PFSK-1 (cell line): Measurements from ENCODE around the gene PIK3CB.

ENCODE experiments used
- FOXP2 ChIP-seq: optimal IDR thresholded peaks from 2 replicates; pipeline ENCODE3; 2011; ENCODE audit warnings: borderline replicate concordance, control low read depth, inconsistent platforms; ENCODE audit not compliant: insufficient read depth; ENCODE audit errors: extremely low read length, extremely low read depth
- POLR2AphosphoS5 ChIP-seq: IDR thresholded peaks from 2 replicates; pipeline ENCODE4 v1.6.1; 2012; ENCODE audit warnings: low read depth, mild to moderate bottlenecking, control low read depth, low read length, moderate library complexity
- SIN3A ChIP-seq: IDR thresholded peaks from 2 replicates; pipeline ENCODE4 v1.6.1; 2012; ENCODE audit warnings: mild to moderate bottlenecking, low read length, moderate library complexity, borderline replicate concordance; ENCODE audit not compliant: insufficient read depth
- TAF1 ChIP-seq: IDR thresholded peaks from 2 replicates; pipeline ENCODE4 v1.6.1; 2012; ENCODE audit warnings: low read length, control low read depth, borderline replicate concordance; ENCODE audit not compliant: insufficient read depth
- TF ChIP-seq, protein P1 (sequence below), 2 experiments: IDR thresholded peaks; 2 replicates each; pipeline versions ENCODE4 v1.6.1 to v1.8.0; 2011 to 2012; ENCODE audit warnings: low read depth in 2 of 2, low read length in 2 of 2, control low read depth in 1 of 2, inconsistent platforms in 1 of 2, mild to moderate bottlenecking in 1 of 2, moderate library complexity in 1 of 2; ENCODE audit not compliant: insufficient read depth in 1 of 2

Gene PIK3CB

GRCh38 chr3:138809500-138810256 lies 25.1 kb downstream of the PIK3CB start:
- no peak for TF ChIP-seq TAF1
- no peak for TF ChIP-seq SIN3A
- TF ChIP-seq, protein P1, sequence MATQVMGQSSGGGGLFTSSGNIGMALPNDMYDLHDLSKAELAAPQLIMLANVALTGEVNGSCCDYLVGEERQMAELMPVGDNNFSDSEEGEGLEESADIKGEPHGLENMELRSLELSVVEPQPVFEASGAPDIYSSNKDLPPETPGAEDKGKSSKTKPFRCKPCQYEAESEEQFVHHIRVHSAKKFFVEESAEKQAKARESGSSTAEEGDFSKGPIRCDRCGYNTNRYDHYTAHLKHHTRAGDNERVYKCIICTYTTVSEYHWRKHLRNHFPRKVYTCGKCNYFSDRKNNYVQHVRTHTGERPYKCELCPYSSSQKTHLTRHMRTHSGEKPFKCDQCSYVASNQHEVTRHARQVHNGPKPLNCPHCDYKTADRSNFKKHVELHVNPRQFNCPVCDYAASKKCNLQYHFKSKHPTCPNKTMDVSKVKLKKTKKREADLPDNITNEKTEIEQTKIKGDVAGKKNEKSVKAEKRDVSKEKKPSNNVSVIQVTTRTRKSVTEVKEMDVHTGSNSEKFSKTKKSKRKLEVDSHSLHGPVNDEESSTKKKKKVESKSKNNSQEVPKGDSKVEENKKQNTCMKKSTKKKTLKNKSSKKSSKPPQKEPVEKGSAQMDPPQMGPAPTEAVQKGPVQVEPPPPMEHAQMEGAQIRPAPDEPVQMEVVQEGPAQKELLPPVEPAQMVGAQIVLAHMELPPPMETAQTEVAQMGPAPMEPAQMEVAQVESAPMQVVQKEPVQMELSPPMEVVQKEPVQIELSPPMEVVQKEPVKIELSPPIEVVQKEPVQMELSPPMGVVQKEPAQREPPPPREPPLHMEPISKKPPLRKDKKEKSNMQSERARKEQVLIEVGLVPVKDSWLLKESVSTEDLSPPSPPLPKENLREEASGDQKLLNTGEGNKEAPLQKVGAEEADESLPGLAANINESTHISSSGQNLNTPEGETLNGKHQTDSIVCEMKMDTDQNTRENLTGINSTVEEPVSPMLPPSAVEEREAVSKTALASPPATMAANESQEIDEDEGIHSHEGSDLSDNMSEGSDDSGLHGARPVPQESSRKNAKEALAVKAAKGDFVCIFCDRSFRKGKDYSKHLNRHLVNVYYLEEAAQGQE (IDR thresholded peaks at IDR 0.05; ENCODE audit: insufficient read depth in 1 of 2, low read depth in 2 of 2, low read length in 2 of 2) = no peak
- TF ChIP-seq POLR2AphosphoS5 = no peak
- no peak for TF ChIP-seq FOXP2

DNA sequence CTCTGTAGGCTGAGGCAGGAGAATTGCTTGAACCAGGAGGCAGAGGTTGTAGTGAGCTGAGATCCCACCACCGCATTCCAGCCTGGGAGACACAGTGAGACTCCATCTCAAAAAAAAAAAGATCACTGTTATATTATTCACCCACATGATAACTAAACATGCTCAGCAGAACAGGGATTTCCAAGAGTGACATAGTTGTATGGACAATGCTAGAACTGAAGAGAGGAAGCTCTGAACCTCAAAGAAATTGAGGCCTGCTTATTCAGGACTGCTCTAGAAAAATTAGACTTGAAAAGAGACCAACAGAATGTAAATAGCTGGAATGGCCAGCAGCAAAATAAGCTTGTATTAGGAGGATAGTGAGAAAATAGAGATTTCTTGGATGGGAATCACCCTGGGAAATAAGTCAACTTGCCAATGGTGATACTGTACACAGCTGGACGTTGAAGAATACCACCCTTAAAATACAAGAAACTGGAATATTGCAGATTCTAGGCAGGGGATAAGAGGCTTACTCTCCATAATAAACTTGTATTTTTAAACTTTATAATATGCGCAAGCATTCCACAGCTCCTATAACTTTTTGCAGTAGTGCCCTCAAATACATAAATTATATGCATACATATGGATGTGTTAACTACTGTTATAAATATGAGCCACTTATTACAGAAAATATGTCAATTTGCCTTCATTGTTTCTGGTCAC lies 28.2 kb downstream of the PIK3CB start:
- TF ChIP-seq FOXP2 (no peak), SIN3A (no peak), TAF1 (no peak), POLR2AphosphoS5 (no peak)
- TF ChIP-seq, protein P1 (IDR thresholded peaks at IDR 0.05; ENCODE audit: insufficient read depth in 1 of 2, low read depth in 2 of 2, low read length in 2 of 2) = no peak

DNA sequence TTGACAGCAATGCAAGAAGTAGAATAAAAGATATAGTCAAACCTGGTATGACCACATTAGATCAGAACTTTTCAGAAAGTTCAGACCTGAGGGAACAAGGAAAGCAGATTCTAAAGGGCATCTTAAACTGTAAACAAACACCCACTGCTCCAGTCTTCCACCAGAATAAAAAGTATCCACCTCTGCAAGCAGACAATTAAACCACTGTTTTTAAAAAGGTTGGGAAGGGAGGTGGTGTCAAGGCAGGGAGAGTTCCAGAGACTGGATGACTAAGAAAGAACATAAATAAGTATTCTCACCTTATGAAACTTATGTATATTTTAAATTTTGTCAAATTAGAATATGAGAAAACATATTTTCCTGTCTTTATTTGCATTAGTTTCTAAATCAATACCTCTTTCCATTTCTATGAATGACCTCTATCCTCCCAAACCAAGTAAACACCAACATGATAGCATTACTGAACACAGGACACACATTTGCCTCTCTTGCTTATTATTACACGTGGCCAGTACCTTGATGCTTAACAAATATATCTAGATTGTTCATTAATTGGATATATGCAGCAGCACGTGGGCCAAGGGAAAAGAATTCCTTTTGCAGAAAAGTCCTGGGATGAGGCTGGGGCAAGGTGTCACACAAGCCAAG lies 31.6 kb downstream of the PIK3CB start:
- TF ChIP-seq, protein P1 (IDR thresholded peaks at IDR 0.05; ENCODE audit: insufficient read depth in 1 of 2, low read depth in 2 of 2, low read length in 2 of 2) = no peak
- TF ChIP-seq FOXP2 (no peak), POLR2AphosphoS5 (no peak), SIN3A (no peak), TAF1 (no peak)

DNA sequence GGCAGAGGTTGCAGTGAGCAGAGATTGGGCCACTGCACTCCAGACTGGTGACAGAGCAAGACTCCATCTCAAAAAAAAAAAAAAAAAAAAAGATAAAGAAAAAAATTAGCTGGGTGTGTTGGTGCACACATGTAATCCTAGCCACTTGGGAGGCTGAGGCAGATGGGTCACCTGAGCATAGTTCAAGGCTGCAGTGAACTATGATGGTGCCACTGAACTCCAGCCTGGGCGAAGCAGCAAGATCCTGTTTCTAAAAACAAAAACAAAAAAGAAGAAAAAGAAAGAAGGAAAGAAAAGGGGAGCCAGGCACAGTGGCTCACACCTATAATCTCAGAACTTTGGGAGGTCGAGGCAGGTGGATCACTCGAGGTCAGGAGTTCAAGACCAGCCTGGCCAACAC lies 32.9 kb downstream of the PIK3CB start:
- TF ChIP-seq TAF1 (no peak), SIN3A (no peak), FOXP2 (no peak), POLR2AphosphoS5 (no peak)
- TF ChIP-seq, protein P1 (IDR thresholded peaks at IDR 0.05; ENCODE audit: insufficient read depth in 1 of 2, low read depth in 2 of 2, low read length in 2 of 2) = no peak
